Heart left ventricle (tissue), 16 donors: Measurements from ENCODE around the gene DLG4. TPM values are rescaled to one million over a fixed set of nuclear protein-coding genes. Genes with fewer than 3 reads are reported as not detected.

Experiments used
- ATAC-seq, 4 donors: fragments of 200-7000 bp; cut with Tn5 transposase; one replicate each; pipeline ENCODE4 v1.9.1; 2020 to 2022; ENCODE audit warnings: moderate library complexity in 4 of 4, mild to moderate bottlenecking in 3 of 4, moderate number of reproducible peaks in 1 of 4
- DNase-seq, 5 donors: peaks; one replicate each; pipeline ENCODE4 v3.0.0-alpha.2; 2020
- H3K27ac ChIP-seq, 12 donors: fragments of 200-600 bp; sonication (generic) in 4 of 12; one replicate each; pipeline versions ENCODE4 v1.5.0 to v1.8.0; 2016 to 2022; ENCODE audit warnings: mild to moderate bottlenecking in 2 of 12
- H3K27me3 ChIP-seq, 9 donors: fragments of 200-600 bp; sonication (generic) in 2 of 9; one replicate each; pipeline versions ENCODE4 v1.5.1 to v1.8.0; 2016 to 2022; ENCODE audit warnings: mild to moderate bottlenecking in 3 of 9
- H3K36me3 ChIP-seq, 9 donors: fragments of 200-600 bp; sonication (generic) in 2 of 9; one replicate each; pipeline versions ENCODE4 v1.5.0 to v1.8.0; 2018 to 2022; ENCODE audit warnings: mild to moderate bottlenecking in 2 of 9
- H3K4me1 ChIP-seq, 12 donors: fragments of 200-600 bp; sonication (generic) in 4 of 12; one replicate each; pipeline versions ENCODE4 v1.5.0 to v1.8.0; 2016 to 2022; ENCODE audit warnings: mild to moderate bottlenecking in 3 of 12
- H3K4me3 ChIP-seq, 12 donors: fragments of 200-600 bp; sonication (generic) in 4 of 12; one replicate each; pipeline versions ENCODE4 v1.5.0 to v1.8.0; 2017 to 2022; ENCODE audit warnings: mild to moderate bottlenecking in 9 of 12, moderate library complexity in 4 of 12
- H3K9me3 ChIP-seq, 12 donors: fragments of 200-600 bp; sonication (generic) in 4 of 12; one replicate each; pipeline versions ENCODE4 v1.5.0 to v1.8.0; 2016 to 2022; ENCODE audit warnings: mild to moderate bottlenecking in 1 of 12
- POLR2A ChIP-seq, 2 donors: fragments of 450-650 bp; IDR thresholded peaks; one replicate each; pipeline ENCODE4 v1.6.1; 2017; ENCODE audit warnings: antibody characterized with exemption in 2 of 2, mild to moderate bottlenecking in 2 of 2, moderate library complexity in 2 of 2
- whole genome bisulfite sequencing, 4 donors: extraction: QIAGEN DNeasy Blood & Tissue Kit in 2 of 4; methylation state at CpG; one replicate each; pipeline versions ENCODE4 v1.1.5 to v1.1.7; 2013 to 2018; 5-methylcytosine and 5-hydroxymethylcytosine counted together
- intact Hi-C, 10 donors: fragments of 100-400 bp; cut with DNase I; formaldehyde crosslinking; loops; one replicate each; pipeline versions ENCODE4 v1.11.1 to v1.14.2; 2022
- microRNA counts, 2 donors: library from miRNA; unstranded; fragments of <30 nt; microRNA quantifications; one replicate each; lab custom pipeline; 2016
- microRNA-seq, 4 donors: library from miRNA; unstranded; fragments of <30 nt; microRNA quantifications; one replicate each; pipeline versions ENCODE4 to v1.2.0, GENCODE V29; 2017 to 2020
- polyA plus RNA-seq, 2 donors: library from polyadenylated mRNA; stranded (reverse); fragments of 200-250 nt; gene quantifications; one replicate each; pipeline ENCODE4 v1.2.3, GENCODE V29; 2013
- total RNA-seq, 9 donors: library from RNA; depleted of rRNA in 2 of 9; stranded (reverse); fragments of >200 nt in 2 of 9; fragmentation: NEBNext Ultra II Directional in 3 of 9; extraction: Animal tissue kit (Norgen Biotek cat#: 25700) in 3 of 9; gene quantifications; one replicate each; pipeline versions ENCODE4 v1.1.0 to v1.2.4, GENCODE V29; 2016 to 2023
- TF ChIP-seq, protein P1 (sequence below), 12 donors: fragments of 200-600 bp; sonication (generic) in 4 of 12; IDR thresholded peaks; one replicate each; pipeline versions ENCODE4 v1.5.0 to v1.8.0; 2018 to 2022; ENCODE audit warnings: antibody characterized with exemption in 12 of 12, mild to moderate bottlenecking in 5 of 12
- donor health status: ischemic (EF 13 %, LVEDD 7.1; RV severe dilation, severe dysfunction).
- donor health status: healthy with polysubstance abuse.
- donor health status: DM: no; HTN: yes; CAD: no.
- donor health status: DM: no; HTN: no; CAD: no.
- donor health status: ischemic (EF 25% LVEDD 6.9; RV normal size, moderate dysfunction).
- donor health status: ischemic (EF 25% LVEDD 5.7; RV mildly dilated, moderate dysfunction).
- donor health status: healthy.
- donor health status: DM: yes; HTN: yes; CAD: no.
- donor health status: ischemic (EF 35%, LVEDD 5.7; RV mildly dilated, moderate dysfunction).
- donor health status: nonischemic (EF 11% LVEDD 7.7; RV severe dilation, severe dysfunction).
- donor health status: DM: yes; HTN: yes; CAD: no.
- donor health status: PGD.
- donor health status: ischemic (EF 29% LVEDD 5.4; RV normal size, mild dysfunction).
- donor health status: nonischemic (EF 23%, LVEDD 6.1; RV moderate dilation, normal function).

DLG4 gene
- total and polyA plus RNA-seq, 11 donors, result 5.3 to 24.3 (median 15.5) TPM

DNA sequence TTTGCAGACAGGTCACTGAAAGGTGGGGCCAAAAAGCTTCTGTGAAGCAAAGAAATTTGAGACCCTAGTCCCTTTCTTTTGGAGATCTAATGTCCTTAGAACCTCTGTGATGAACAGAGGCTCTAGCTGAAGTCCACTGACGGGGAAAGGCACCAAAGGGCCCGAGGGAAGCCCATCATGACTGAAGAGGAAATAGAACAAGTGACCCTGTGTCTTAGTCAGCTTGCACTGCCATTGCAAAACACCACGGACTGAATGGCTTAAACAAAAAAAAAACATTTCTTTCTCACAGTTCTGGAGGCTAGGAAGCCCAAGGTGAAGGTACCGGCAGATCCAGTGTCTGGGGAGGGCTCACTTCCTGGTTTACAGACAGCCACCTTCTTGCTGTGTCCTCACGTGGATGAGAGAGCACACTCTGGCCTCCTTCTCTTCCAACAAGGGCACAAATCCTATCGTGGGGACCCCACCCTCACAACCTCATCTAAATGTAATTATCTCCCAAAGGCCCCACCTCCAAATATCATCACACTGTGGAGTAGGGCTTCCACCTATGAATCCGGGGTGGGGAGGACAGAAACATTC is 80.7 kb downstream of the DLG4 start:
- Histone ChIP-seq H3K4me1 (peaks cover 0 to 27% (median 0%) of the 10 kb centered on the region in 12 donors), H3K9me3 (no peaks in the 10 kb centered on the region), H3K27me3 (peaks cover 3 to 80% (median 13%) of the 10 kb centered on the region in 9 donors), H3K4me3 (peak overlapping the region in 1 of 12 donors; percentile 41), H3K27ac (peak overlapping the region in 1 of 12 donors; percentile 83), H3K36me3 (no peaks in the 10 kb centered on the region)
- TF ChIP-seq, protein P1, sequence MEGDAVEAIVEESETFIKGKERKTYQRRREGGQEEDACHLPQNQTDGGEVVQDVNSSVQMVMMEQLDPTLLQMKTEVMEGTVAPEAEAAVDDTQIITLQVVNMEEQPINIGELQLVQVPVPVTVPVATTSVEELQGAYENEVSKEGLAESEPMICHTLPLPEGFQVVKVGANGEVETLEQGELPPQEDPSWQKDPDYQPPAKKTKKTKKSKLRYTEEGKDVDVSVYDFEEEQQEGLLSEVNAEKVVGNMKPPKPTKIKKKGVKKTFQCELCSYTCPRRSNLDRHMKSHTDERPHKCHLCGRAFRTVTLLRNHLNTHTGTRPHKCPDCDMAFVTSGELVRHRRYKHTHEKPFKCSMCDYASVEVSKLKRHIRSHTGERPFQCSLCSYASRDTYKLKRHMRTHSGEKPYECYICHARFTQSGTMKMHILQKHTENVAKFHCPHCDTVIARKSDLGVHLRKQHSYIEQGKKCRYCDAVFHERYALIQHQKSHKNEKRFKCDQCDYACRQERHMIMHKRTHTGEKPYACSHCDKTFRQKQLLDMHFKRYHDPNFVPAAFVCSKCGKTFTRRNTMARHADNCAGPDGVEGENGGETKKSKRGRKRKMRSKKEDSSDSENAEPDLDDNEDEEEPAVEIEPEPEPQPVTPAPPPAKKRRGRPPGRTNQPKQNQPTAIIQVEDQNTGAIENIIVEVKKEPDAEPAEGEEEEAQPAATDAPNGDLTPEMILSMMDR (IDR thresholded peaks at IDR 0.05), result no peak
- TF ChIP-seq POLR2A (IDR thresholded peaks at IDR 0.05), result no peak
- intact Hi-C loops, result loop anchor here in 9 of 10 donors (5.0 to 10.0 kb wide), 2 partner anchors 224 to 227 kb away; no protein-coding TSS in a partner anchor
- WGBS, 4 donors, result 63 to 76% (median 65%) methylated on average over 7 of the region's 7 CpGs
- ATAC-seq, result no peak
- no peak for DNase-seq

DNA sequence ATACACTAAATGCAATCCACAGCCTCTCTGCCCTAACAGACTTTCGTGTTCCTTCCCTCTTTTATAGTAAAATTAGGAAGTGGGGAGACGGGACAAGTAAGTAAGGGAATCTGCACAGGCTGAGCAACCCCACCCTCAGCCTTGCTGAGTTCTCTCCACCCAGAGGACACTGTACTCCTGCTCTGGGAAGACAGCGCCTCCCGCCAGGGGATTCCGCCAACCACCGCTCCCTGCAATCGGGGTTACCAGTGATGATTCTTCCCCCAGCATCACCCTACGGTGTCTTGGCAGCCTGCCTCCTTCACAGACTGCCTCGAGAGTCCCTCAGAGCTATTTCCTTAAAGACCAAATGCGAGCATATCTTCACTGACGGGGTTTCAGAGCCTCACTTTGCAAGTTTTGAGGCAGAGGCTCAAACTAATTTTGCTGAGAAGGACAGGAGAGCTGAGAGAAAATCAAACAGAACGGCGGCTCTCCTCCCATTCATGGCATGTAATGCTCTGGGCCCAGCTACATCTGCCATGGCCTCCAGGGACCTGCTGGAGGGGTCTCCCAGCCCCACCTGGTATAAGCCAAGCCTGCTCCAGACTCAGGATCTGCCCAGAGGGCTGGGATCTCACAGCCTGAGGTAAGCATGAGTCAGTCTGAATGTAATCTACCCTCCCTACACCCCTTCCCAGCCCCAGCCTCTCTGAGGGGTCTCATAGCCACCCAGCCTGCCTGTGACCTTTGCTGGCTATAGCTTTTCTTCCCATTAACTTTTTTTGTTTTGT is 82.3 kb downstream of the DLG4 start:
- peaks cover 3 to 79% (median 13%) of the 10 kb centered on the region in 9 donors for H3K27me3 ChIP-seq
- DNase-seq, result peak in 1 of 5 donors; percentile 38

More for the DNA sequence above, 82.3 kb downstream of the DLG4 start:
- peak in 3 of 4 donors; percentile 37 to 64 (median 42) for ATAC-seq
- no peaks in the 10 kb centered on the region for H3K36me3 ChIP-seq
- WGBS, 4 donors, result 36 to 50% (median 41%) methylated on average over 11 to 13 of the region's 13 CpGs
- TF ChIP-seq POLR2A (IDR thresholded peaks at IDR 0.05), result no peak
- TF ChIP-seq, protein P1 (IDR thresholded peaks at IDR 0.05), result no peak
- peak overlapping the region in 1 of 12 donors; percentile 41 for H3K4me3 ChIP-seq
- peak overlapping the region in 1 of 12 donors; percentile 86 for H3K27ac ChIP-seq
- H3K9me3 ChIP-seq, result no peaks in the 10 kb centered on the region
- intact Hi-C loops, result loop anchor here in 9 of 10 donors (2.0 to 10.0 kb wide), 7 partner anchors 39 to 225 kb away; partner anchors contain the start of gene SLC16A11 (in 1 of the 9)
- H3K4me1 ChIP-seq, result peaks cover 0 to 41% (median 0%) of the 10 kb centered on the region in 12 donors

MicroRNAs within 50 kb of the gene (microRNA counts, 767-probe panel; counts per million panel counts)
- microRNA hsa-miR-324-3p (lab: Ali Mortazavi, UCI) (0 to 71.6 counts per million in 2 donors), microRNA hsa-miR-324-5p (lab: Ali Mortazavi, UCI) (2,601 to 2,684 counts per million in 2 donors)

Small RNA genes within 50 kb of the gene (microRNA-seq; reads per million reads assigned to microRNA genes)
- 509 to 1,056 (median 1,017) reads per million in 4 donors for gene MIR324

Other genes with a start within 250 kb of the DLG4 start
Only the 30 nearest of the 33 such genes appear.
- 100 to 1,000 TPM; 149 to 255 (median 171) TPM for gene RNASEK, start 207.2 kb downstream of the DLG4 start, total RNA-seq
- 100 to 1,000 TPM; 290 to 387 TPM for gene RNASEK, start 207.2 kb downstream of the DLG4 start, polyA plus RNA-seq
- 10 to 100 TPM in 6 of 9 donors, 1 to 10 TPM in 3; 9.0 to 32.8 (median 14.9) TPM for gene BCL6B, start 196.8 kb downstream of the DLG4 start, total RNA-seq
- gene BCL6B, start 196.8 kb downstream of the DLG4 start, polyA plus RNA-seq, result 10 to 100 TPM in 1 of 2 donors, 1 to 10 TPM in 1; 5.9 to 10.3 TPM
- 1 to 10 TPM in 8 of 9 donors, under 1 TPM in 1; 0.83 to 2.1 (median 1.1) TPM for gene SLC16A13, start 183.8 kb downstream of the DLG4 start, total RNA-seq
- gene SLC16A13, start 183.8 kb downstream of the DLG4 start, polyA plus RNA-seq, result under 1 TPM; 0.87 to 0.95 TPM
- under 1 TPM in 8 of 9 donors, not detected in 1; 0.19 to 1.00 (median 0.79) TPM for gene SLC16A11, start 175.7 kb downstream of the DLG4 start, total RNA-seq
- 1 to 10 TPM in 1 of 2 donors, under 1 TPM in 1; 0.68 to 1.4 TPM for gene SLC16A11, start 175.7 kb downstream of the DLG4 start, polyA plus RNA-seq
- gene CLEC10A, start 139.6 kb downstream of the DLG4 start, total RNA-seq, result 10 to 100 TPM in 2 of 9 donors, 1 to 10 TPM in 7; 1.5 to 30.1 (median 3.5) TPM
- 1 to 10 TPM; 1.8 to 2.7 TPM for gene CLEC10A, start 139.6 kb downstream of the DLG4 start, polyA plus RNA-seq
- gene ASGR2, start 105.0 kb downstream of the DLG4 start, total RNA-seq, result 1 to 10 TPM in 1 of 9 donors, under 1 TPM in 2, not detected in 6; 0.29 to 2.1 (median 0.39) TPM
- gene ASGR2, start 105.0 kb downstream of the DLG4 start, polyA plus RNA-seq, result under 1 TPM in 1 of 2 donors, not detected in 1; 0.28 TPM
- 1 to 10 TPM in 3 of 9 donors, under 1 TPM in 3, not detected in 3; 0.23 to 3.5 (median 0.72) TPM for gene ASGR1, start 40.5 kb downstream of the DLG4 start, total RNA-seq
- gene ASGR1, start 40.5 kb downstream of the DLG4 start, polyA plus RNA-seq, result under 1 TPM; 0.19 to 0.64 TPM
- gene ACADVL, start 102 bp upstream of the DLG4 start, total RNA-seq, result 1,000 to 10,000 TPM in 7 of 9 donors, 100 to 1,000 TPM in 2; 874 to 2,110 (median 1,385) TPM
- 1,000 to 10,000 TPM in 1 of 2 donors, 100 to 1,000 TPM in 1; 601 to 2,758 TPM for gene ACADVL, start 102 bp upstream of the DLG4 start, polyA plus RNA-seq
- 10 to 100 TPM; 14.0 to 28.6 (median 17.8) TPM for gene DVL2, start 14.7 kb upstream of the DLG4 start, total RNA-seq
- gene DVL2, start 14.7 kb upstream of the DLG4 start, polyA plus RNA-seq, result 10 to 100 TPM; 13.0 to 15.6 TPM
- 10 to 100 TPM; 19.1 to 36.7 (median 23.0) TPM for gene PHF23, start 19.6 kb upstream of the DLG4 start, total RNA-seq
- 10 to 100 TPM; 13.7 to 31.8 TPM for gene PHF23, start 19.6 kb upstream of the DLG4 start, polyA plus RNA-seq
- gene GABARAP, start 22.6 kb upstream of the DLG4 start, total RNA-seq, result 100 to 1,000 TPM; 293 to 591 (median 491) TPM
- 100 to 1,000 TPM; 580 to 674 TPM for gene GABARAP, start 22.6 kb upstream of the DLG4 start, polyA plus RNA-seq
- 100 to 1,000 TPM in 6 of 9 donors, 10 to 100 TPM in 3; 54.0 to 126 (median 107) TPM for gene CTDNEP1, start 31.9 kb upstream of the DLG4 start, total RNA-seq
- 100 to 1,000 TPM in 1 of 2 donors, 10 to 100 TPM in 1; 54.4 to 120 TPM for gene CTDNEP1, start 31.9 kb upstream of the DLG4 start, polyA plus RNA-seq
- gene ELP5, start 32.4 kb upstream of the DLG4 start, total RNA-seq, result 10 to 100 TPM; 28.0 to 87.2 (median 52.6) TPM
- 10 to 100 TPM; 33.5 to 47.0 TPM for gene ELP5, start 32.4 kb upstream of the DLG4 start, polyA plus RNA-seq
- gene CLDN7, start 42.6 kb upstream of the DLG4 start, total RNA-seq, result 1 to 10 TPM in 5 of 9 donors, under 1 TPM in 2, not detected in 2; 0.36 to 2.6 (median 2.0) TPM
- 1 to 10 TPM; 1.1 to 1.3 TPM for gene CLDN7, start 42.6 kb upstream of the DLG4 start, polyA plus RNA-seq
- 100 to 1,000 TPM in 7 of 9 donors, 10 to 100 TPM in 2; 82.0 to 184 (median 172) TPM for gene SLC2A4, start 61.9 kb upstream of the DLG4 start, total RNA-seq
- 100 to 1,000 TPM in 1 of 2 donors, 10 to 100 TPM in 1; 48.5 to 107 TPM for gene SLC2A4, start 61.9 kb upstream of the DLG4 start, polyA plus RNA-seq
- 1 to 10 TPM in 1 of 9 donors, under 1 TPM in 8; 0.32 to 1.6 (median 0.56) TPM for gene YBX2, start 74.8 kb upstream of the DLG4 start, total RNA-seq
- 1 to 10 TPM in 1 of 2 donors, under 1 TPM in 1; 0.43 to 2.0 TPM for gene YBX2, start 74.8 kb upstream of the DLG4 start, polyA plus RNA-seq
- gene EIF5A, start 87.8 kb upstream of the DLG4 start, total RNA-seq, result 100 to 1,000 TPM; 120 to 500 (median 257) TPM
- gene EIF5A, start 87.8 kb upstream of the DLG4 start, polyA plus RNA-seq, result 100 to 1,000 TPM; 403 to 934 TPM
- gene GPS2, start 95.5 kb upstream of the DLG4 start, total RNA-seq, result 100 to 1,000 TPM in 1 of 9 donors, 10 to 100 TPM in 8; 51.0 to 118 (median 61.2) TPM
- 10 to 100 TPM; 81.6 to 88.4 TPM for gene GPS2, start 95.5 kb upstream of the DLG4 start, polyA plus RNA-seq
- gene NEURL4, start 109.5 kb upstream of the DLG4 start, total RNA-seq, result 10 to 100 TPM; 13.6 to 39.2 (median 27.6) TPM
- 10 to 100 TPM; 23.0 to 29.6 TPM for gene NEURL4, start 109.5 kb upstream of the DLG4 start, polyA plus RNA-seq
- 10 to 100 TPM in 5 of 9 donors, 1 to 10 TPM in 3, under 1 TPM in 1; 0.88 to 24.2 (median 16.4) TPM for gene ACAP1, start 116.7 kb upstream of the DLG4 start, total RNA-seq
- 1 to 10 TPM; 2.6 to 6.1 TPM for gene ACAP1, start 116.7 kb upstream of the DLG4 start, polyA plus RNA-seq
- 1 to 10 TPM; 3.4 to 9.0 (median 5.9) TPM for gene KCTD11, start 132.3 kb upstream of the DLG4 start, total RNA-seq
- gene KCTD11, start 132.3 kb upstream of the DLG4 start, polyA plus RNA-seq, result 1 to 10 TPM; 6.4 to 9.6 TPM
- not detected for gene TMEM95, start 135.3 kb upstream of the DLG4 start, total RNA-seq
- gene TMEM95, start 135.3 kb upstream of the DLG4 start, polyA plus RNA-seq, result not detected
- 1 to 10 TPM; 1.4 to 6.2 (median 2.2) TPM for gene TNK1, start 161.3 kb upstream of the DLG4 start, total RNA-seq
- gene TNK1, start 161.3 kb upstream of the DLG4 start, polyA plus RNA-seq, result 1 to 10 TPM; 1.8 to 2.1 TPM
- gene PLSCR3, start 174.7 kb upstream of the DLG4 start, total RNA-seq, result 10 to 100 TPM; 14.3 to 29.5 (median 16.4) TPM
- gene PLSCR3, start 174.7 kb upstream of the DLG4 start, polyA plus RNA-seq, result 10 to 100 TPM; 21.2 to 28.3 TPM
- 10 to 100 TPM; 51.9 to 78.7 (median 69.5) TPM for gene TMEM256, start 184.3 kb upstream of the DLG4 start, total RNA-seq
- 100 to 1,000 TPM in 1 of 2 donors, 10 to 100 TPM in 1; 74.4 to 195 TPM for gene TMEM256, start 184.3 kb upstream of the DLG4 start, polyA plus RNA-seq
- 10 to 100 TPM in 2 of 9 donors, 1 to 10 TPM in 7; 4.6 to 12.9 (median 7.3) TPM for gene NLGN2, start 188.0 kb upstream of the DLG4 start, total RNA-seq
- gene NLGN2, start 188.0 kb upstream of the DLG4 start, polyA plus RNA-seq, result 10 to 100 TPM in 1 of 2 donors, 1 to 10 TPM in 1; 3.5 to 11.1 TPM
- gene SPEM1, start 200.5 kb upstream of the DLG4 start, total RNA-seq, result not detected
- not detected for gene SPEM1, start 200.5 kb upstream of the DLG4 start, polyA plus RNA-seq
- gene SPEM2, start 205.8 kb upstream of the DLG4 start, total RNA-seq, result not detected
- not detected for gene SPEM2, start 205.8 kb upstream of the DLG4 start, polyA plus RNA-seq
- gene SPEM3, start 209.0 kb upstream of the DLG4 start, total RNA-seq, result not detected
- not detected for gene SPEM3, start 209.0 kb upstream of the DLG4 start, polyA plus RNA-seq
- gene TMEM102, start 215.6 kb upstream of the DLG4 start, total RNA-seq, result 1 to 10 TPM; 1.7 to 6.8 (median 4.0) TPM
- gene TMEM102, start 215.6 kb upstream of the DLG4 start, polyA plus RNA-seq, result 1 to 10 TPM; 1.8 to 4.5 TPM